Thyroid gland (tissue), 4 donors: ENCODE results near the gene TEX30.

ENCODE experiments used
- CTCF ChIP-seq, 6 experiments: fragments of 200-600 bp in 3 of 6; fragments of 450-650 bp in 3 of 6; sonication (generic) in 3 of 6; IDR thresholded peaks; one replicate each; pipeline ENCODE4 v1.5.1; 2016 to 2019; ENCODE audit warnings: antibody characterized with exemption in 6 of 6, mild to moderate bottlenecking in 2 of 6, inconsistent platforms in 1 of 6, moderate library complexity in 1 of 6
- POLR2A ChIP-seq, 2 donors: fragments of 450-650 bp; IDR thresholded peaks; one replicate each; pipeline ENCODE4 v1.6.1; 2017; ENCODE audit warnings: antibody characterized with exemption in 2 of 2, mild to moderate bottlenecking in 2 of 2, moderate library complexity in 1 of 2

DNA sequence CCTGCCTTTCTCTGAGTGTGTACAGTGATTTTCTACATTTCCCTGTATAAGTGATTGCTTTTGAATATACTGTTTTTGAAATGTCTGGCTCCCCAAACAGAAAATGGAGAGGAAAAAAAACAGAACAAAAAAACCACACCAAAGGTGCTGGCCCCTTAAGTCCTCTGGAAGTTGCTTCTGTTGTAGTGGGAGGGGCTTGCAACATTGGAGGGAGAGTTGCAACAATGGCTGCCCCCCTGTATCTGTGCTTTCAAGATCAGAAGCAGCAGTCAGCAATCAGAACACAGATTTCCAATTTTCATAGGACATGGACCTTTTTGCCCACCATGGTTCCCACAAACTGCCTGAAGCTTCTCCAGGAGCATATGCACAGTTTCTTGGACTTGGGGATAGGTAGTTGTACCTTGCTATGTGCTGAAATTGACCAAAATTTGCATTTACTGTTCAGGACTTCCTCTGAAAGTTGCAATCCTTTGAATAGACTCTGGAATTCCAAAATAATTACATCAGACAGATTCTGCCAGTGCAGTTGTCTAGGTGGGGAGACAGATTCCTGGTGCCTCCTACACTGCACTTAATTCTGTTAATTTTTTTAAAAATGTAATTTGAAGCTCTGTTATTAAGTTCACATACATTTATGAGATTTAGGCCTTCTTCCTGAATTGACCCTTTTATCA is 39.2 kb upstream of the TEX30 start:
- TF ChIP-seq CTCF (IDR thresholded peaks at IDR 0.05) (no peak), POLR2A (IDR thresholded peaks at IDR 0.05) (no peak)
